Stimulated activated CD8-positive, alpha-beta memory T cell treated with anti-CD3 and anti-CD28 coated beads, Interleukin-4, amount 100 ng/mL, for 24 hours (primary cell): ENCODE results near the gene TIMP3.
"Not testable (repeated sequence)": the region's sequence is repeated elsewhere in the genome, so short reads cannot be mapped to it uniquely, and the experiment has no call there.

Experiments used
- DNase-seq: peaks from one replicate; pipeline ENCODE4 v3.0.0-alpha.2; 2020; ENCODE audit warnings: low read depth

The TIMP3 gene

GRCh38 chr22:32855045-32855756 is 53.7 kb downstream of the TIMP3 start:
- no peak for DNase-seq

DNA sequence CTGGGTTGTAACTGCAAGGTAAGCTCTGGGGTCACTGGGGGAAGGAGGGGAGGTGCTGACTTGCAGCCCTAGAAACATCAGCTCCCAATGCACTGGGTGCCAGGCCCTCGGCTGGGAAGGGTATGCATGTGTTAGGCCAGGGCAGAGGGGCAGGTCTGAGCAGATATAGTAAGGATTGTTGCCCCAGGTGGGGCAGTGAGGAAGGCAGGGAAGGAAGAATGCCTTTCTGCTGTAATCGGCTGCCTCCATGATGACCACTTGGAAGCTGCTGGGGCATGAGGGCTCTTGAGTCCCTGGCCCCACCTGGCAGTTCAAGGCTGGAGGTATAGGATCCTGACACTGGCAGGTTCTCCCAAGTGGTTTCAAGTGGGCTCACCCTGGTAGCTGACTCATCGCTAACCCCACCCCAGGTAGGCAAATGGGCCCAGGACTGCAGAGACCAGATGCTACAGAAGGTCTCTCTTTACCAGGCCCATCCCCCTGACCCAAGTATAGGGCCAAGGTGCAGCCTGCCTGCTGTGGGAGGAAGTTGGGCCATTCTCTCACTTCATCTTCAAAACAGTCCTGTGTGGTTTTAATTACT is 56.7 kb downstream of the TIMP3 start:
- DNase-seq = no peak

DNA sequence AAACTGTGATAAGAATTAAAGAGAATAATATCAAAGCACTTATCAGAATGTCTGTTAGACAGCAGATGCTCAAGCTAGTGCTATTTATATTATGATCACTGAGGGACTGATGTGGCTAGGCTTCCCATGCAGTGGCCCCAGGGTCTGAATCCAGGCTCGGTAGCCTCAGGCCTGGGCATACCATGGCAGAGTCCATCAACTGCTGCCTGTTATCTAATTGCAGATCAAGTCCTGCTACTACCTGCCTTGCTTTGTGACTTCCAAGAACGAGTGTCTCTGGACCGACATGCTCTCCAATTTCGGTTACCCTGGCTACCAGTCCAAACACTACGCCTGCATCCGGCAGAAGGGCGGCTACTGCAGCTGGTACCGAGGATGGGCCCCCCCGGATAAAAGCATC is 57.5 kb downstream of the TIMP3 start:
- no peak for DNase-seq

GRCh38 chr22:32859743-32860142 is 58.2 kb downstream of the TIMP3 start:
- DNase-seq = no peak

DNA sequence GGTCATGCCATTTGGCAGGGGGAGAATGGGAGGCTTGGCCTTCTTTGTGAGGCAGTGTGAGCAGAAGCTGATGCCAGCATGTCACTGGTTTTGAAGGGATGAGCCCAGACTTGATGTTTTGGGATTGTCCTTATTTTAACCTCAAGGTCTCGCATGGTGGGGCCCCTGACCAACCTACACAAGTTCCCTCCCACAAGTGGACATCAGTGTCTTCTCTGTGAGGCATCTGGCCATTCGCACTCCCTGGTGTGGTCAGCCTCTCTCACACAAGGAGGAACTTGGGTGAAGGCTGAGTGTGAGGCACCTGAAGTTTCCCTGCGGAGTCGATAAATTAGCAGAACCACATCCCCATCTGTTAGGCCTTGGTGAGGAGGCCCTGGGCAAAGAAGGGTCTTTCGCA is 59.8 kb downstream of the TIMP3 start:
- DNase-seq = no peak

DNA sequence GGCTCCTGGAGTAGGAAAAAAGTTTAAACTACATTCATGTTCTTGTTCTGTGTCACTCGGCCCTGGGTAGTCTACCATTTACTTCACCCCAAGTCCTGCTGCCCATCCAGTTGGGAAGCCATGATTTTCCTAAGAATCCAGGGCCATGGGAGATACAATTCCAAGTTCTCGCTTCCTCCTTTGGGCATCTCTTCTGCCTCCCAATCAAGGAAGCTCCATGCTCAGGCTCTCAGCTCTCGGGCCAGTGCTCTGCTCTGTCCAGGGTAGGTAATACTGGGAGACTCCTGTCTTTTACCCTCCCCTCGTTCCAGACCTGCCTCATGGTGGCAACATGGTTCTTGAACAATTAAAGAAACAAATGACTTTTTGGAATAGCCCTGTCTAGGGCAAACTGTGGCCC is 60.6 kb downstream of the TIMP3 start:
- DNase-seq = no peak

GRCh38 chr22:32862936-32863661 is 61.6 kb downstream of the TIMP3 start:
- DNase-seq = no peak

DNA sequence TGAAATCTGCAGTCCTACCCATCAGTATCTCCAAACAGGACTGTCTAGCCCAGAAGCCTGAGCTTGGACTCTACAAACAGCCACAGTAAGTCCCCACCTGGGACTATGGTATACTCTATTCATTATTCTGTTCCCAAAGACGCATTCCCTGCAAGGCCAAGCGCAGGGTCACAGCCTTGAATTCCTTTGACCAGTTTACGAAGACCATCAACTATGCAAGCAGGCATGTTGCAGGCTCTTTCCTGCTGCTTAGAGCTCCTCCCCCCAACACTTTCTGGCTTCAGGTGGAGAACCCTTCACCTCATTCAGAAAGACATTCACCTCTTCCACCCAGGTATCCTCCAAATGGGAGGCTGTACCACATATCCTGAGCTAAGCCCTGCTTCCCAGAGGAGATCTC is 62.5 kb downstream of the TIMP3 start:
- DNase-seq = no peak

DNA sequence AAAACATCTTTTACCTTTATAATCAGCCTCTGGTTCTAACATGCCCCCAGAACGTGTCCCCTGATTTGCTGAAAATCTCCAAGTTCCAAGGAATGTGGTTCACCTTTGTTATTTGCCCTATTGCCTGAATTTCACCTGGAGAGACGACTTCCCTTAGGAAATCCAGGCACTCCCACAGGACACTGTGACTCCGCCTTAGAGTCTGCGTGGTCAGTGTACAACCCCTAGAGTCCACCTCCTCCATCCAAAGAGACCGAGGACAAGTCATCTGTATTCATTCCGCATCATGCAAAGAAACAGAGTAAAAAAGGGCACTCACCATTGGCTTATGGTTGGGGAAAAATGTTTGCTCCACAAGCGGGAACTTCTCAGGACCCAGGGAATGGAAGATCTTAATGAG is 63.1 kb downstream of the TIMP3 start:
- no peak for DNase-seq

DNA sequence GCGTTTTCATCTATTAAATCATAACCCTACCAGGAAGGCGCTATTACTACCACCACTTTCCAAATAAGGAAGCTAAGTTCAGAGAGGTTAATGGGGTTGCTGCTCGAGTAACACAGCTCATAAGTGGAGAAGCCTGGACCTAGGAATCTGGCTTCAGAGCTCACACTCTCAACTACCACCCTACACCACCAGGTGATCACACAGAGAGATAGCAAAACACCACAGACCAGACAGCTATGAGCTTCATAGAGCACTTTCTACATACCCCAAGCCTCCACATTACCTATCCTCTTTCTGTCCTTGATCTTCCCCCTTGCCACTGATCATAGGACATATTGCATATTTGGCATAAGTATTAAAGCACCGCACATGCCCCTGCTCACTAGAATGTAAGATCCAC is 65.4 kb downstream of the TIMP3 start:
- no peak for DNase-seq

DNA sequence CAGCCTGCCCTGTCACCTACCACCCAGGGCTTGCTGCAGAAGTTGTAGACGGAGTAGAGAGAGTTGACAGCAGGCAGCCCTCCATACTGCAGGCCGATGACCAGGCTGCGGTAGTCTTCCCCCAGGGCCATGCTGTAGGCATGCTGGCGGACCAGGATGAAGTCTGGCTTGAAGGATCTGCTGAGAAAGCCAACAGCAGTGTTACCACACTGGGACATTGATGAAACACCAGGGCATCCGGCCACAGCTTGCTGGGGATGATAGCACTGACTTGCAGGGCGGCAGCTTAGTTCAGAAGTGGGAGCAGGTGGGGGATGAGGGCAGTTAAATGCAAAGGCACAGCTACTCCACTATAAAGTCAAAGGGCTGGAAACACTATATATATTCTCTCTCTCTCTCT is 67.4 kb downstream of the TIMP3 start:
- no peak for DNase-seq

DNA sequence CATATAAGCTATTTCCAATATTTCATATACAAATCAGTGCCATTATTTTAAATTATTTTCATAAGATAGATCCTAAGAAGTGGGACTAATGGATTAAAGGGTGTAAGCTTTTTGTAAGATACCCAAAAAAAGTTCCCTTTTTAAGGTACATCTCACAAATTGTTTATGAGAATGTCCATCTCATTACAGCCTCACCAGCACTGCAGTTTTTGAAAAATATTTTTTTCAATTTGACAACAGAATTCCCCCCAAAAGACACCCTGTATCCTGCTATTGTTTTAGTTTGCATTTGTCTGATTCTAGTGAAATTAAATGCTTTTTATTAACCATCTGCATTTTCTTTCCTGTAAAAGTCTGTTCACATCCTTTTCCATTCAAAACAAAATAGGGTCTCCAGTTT is 69.0 kb downstream of the TIMP3 start:
- no peak for DNase-seq

DNA sequence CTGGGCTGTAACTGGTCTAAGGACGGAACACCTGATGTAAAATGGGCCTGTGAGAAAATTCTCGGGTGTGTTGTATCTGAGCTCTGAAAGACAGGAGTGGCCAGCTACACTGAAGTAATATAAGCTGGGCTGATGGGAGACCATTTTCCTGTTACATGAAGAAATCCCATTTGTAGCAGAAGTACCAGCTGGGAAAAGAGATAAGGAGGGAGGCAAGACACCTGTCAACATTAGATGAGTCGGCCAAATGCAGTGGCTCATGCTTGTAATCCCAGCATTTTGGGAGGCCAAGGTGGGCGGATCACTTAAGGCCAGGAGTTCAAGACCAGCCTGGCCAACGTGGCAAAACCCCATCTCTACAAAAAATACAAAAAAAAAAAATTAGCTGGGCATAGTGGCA is 72.1 kb downstream of the TIMP3 start:
- not testable (repeated sequence) for DNase-seq

DNA sequence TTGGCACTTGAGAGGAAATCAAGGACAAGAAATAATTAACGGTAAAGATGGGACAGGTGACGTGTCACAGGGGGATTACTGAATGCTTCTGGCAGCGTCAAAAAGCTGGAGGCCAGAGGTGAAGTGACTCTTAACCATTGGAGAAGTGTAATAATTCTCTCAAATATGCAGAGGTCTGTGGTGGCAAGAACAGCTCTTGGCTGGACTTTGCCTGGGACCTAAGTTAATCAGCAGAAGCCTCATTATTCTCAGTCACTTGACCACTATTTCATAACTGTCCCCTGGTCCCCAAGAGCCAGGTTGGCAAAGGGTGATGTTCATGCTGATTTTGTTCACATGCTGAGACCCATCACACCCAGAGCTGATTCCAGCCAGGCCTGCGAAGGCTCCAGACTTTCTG is 72.9 kb downstream of the TIMP3 start:
- no peak for DNase-seq

DNA sequence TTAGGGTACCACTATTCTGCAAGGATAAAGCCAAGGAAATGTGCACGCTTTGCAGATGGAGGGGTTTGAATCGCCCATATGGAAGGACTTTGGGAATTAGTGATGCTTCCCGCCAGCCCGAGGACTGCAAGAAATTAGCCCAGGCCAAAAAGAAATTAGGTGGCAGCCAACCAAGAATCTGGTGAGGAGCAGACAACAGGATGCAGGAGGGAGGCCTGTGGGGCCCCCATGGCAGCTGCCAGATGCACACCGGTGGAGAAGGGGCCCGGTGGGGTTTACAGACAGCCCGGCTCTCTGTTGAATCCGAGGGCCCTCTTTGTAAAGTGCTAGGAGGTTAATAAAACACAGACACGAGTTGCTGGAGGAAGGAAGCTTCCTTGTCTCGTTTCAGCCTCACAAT is 73.5 kb downstream of the TIMP3 start:
- no peak for DNase-seq

- no peak for DNase-seq
Observed at GRCh38 chr22:32876516-32876915, 75.0 kb downstream of the TIMP3 start.

- no peak for DNase-seq
Observed at GRCh38 chr22:32877196-32877595, 75.7 kb downstream of the TIMP3 start.

DNA sequence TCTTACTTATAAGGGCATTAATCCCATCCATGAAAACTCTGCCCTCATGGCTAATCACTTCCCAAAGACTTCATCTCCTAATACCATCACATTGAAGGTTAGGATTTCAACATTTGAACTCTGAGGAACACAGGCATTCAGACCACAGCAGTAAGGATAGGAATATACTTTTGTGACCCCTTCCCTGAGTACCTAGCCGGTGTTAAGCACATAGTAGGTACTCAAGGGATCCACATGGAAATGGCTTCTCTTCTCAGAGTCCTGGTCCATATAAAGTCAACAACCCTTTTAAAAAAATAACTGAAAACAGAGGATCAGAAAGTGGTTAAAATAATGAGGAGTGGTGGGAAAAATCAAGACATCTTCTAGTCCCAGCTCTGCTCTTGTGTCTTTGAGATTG is 78.0 kb downstream of the TIMP3 start:
- DNase-seq = no peak

GRCh38 chr22:32880061-32880460 is 78.6 kb downstream of the TIMP3 start:
- DNase-seq = no peak

- DNase-seq = no peak
Observed at GRCh38 chr22:32880505-32880892, 79.0 kb downstream of the TIMP3 start.

- DNase-seq = no peak
Observed at GRCh38 chr22:32880893-32881596, 79.5 kb downstream of the TIMP3 start.

GRCh38 chr22:32882360-32882755 is 80.9 kb downstream of the TIMP3 start:
- DNase-seq = no peak
